ENCODE data around the gene MPDZ. TPM values are rescaled to one million over a fixed set of nuclear protein-coding genes. Genes with fewer than 3 reads are reported as not detected.

MPDZ gene
- total RNA-seq, 1 experiment from 2014 or later, result 0.12 TPM

DNA sequence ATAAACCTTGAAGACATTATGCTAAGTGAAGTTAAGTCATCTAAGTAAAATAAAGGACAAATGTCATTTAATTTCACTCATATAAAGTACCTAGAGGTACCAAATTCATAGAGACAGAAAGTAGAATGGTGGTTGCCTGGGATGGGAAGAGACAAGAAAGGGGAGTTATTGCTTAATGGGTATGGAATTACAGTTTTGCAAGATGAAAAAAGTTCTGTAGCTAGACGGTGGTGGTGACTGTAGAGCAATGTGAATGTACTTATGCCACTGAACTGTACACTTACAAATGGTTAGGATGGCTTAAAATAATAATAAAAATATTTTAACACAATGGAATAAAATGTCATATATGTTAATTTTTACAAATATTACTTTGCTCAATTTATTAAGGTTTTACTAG is 128.0 kb downstream of the MPDZ start:
- no peak overlapping the region for H3K9ac ChIP-seq (ENCODE audit: low read length)
- H3K9me3 ChIP-seq (ENCODE audit: control insufficient read depth in 1 of 2, insufficient read depth in 1 of 2, low read depth in 1 of 2, low read length in 2 of 2), result no peaks in the 10 kb centered on the region
- no peak overlapping the region for H3K4me2 ChIP-seq (ENCODE audit: low read length)
- no peaks in the 10 kb centered on the region; the same call in 1 of the 2 replicates for H3K27me3 ChIP-seq (ENCODE audit: insufficient read depth, low read length)
- CTCF ChIA-PET, result no interaction called here
- RAD21 ChIA-PET (ENCODE audit: low non-redundant PET in 1 of 2, low total read pairs in 2 of 2, uncharacterized antibody in 2 of 2, unreplicated experiment in 2 of 2), result no interaction called here
- H3K36me3 ChIP-seq (ENCODE audit: control insufficient read depth in 1 of 2, insufficient read depth in 2 of 2, low read length in 2 of 2), result no peaks in the 10 kb centered on the region
- no peak for TF ChIP-seq POLR2AphosphoS5 (IDR thresholded peaks at IDR 0.05; ENCODE audit: low read depth, low read length)
- no peak for TF ChIP-seq ZFX (IDR thresholded peaks at IDR 0.05)
- no peak for TF ChIP-seq EZH2phosphoT487 (IDR thresholded peaks at IDR 0.05; ENCODE audit: borderline replicate concordance)
- no peak for TF ChIP-seq JUND (IDR thresholded peaks at IDR 0.05)
- TF ChIP-seq, protein P1, sequence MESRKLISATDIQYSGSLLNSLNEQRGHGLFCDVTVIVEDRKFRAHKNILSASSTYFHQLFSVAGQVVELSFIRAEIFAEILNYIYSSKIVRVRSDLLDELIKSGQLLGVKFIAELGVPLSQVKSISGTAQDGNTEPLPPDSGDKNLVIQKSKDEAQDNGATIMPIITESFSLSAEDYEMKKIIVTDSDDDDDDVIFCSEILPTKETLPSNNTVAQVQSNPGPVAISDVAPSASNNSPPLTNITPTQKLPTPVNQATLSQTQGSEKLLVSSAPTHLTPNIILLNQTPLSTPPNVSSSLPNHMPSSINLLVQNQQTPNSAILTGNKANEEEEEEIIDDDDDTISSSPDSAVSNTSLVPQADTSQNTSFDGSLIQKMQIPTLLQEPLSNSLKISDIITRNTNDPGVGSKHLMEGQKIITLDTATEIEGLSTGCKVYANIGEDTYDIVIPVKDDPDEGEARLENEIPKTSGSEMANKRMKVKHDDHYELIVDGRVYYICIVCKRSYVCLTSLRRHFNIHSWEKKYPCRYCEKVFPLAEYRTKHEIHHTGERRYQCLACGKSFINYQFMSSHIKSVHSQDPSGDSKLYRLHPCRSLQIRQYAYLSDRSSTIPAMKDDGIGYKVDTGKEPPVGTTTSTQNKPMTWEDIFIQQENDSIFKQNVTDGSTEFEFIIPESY (IDR thresholded peaks at IDR 0.05; ENCODE audit: extremely low read depth, insufficient replicate concordance, low read length), result no peak
- no peak for TF ChIP-seq RAD21 (IDR thresholded peaks at IDR 0.05; ENCODE audit: low read depth)
- TF ChIP-seq SP1 (IDR thresholded peaks at IDR 0.05; ENCODE audit: low read depth), result no peak
- DNase-seq (ENCODE audit: low read depth, low spot score) (no peak), ATAC-seq (no peak)
- no peak overlapping the region for H2AFZ ChIP-seq (ENCODE audit: low read depth, low read length, poor library complexity, severe bottlenecking)
- POLR2A ChIA-PET, result no interaction called here
- H3K9me2 ChIP-seq (ENCODE audit: insufficient read depth), result no peaks in the 10 kb centered on the region
- H3K27ac ChIP-seq (ENCODE audit: low read depth, low read length), result no peak overlapping the region
- intact Hi-C loops (cut with micrococcal nuclease), result loop anchor here (5.0 kb wide), 1 partner anchor 44 kb away; no protein-coding TSS in a partner anchor
- no peaks in the 10 kb centered on the region for H3K4me1 ChIP-seq (ENCODE audit: control insufficient read depth in 1 of 2, insufficient read depth in 2 of 2, low read length in 2 of 2)
- H3K4me3 ChIP-seq (replicated peaks in 1 of 2; ENCODE audit: low read depth in 1 of 2, low read length in 2 of 2), result no peak overlapping the region
- H3K79me2 ChIP-seq (ENCODE audit: insufficient read depth, low read length), result no peaks in the 10 kb centered on the region
- no TSS peak for BruUV-seq (replicated peaks)
- H4K20me1 ChIP-seq (ENCODE audit: insufficient read depth), result no peaks in the 10 kb centered on the region

DNA sequence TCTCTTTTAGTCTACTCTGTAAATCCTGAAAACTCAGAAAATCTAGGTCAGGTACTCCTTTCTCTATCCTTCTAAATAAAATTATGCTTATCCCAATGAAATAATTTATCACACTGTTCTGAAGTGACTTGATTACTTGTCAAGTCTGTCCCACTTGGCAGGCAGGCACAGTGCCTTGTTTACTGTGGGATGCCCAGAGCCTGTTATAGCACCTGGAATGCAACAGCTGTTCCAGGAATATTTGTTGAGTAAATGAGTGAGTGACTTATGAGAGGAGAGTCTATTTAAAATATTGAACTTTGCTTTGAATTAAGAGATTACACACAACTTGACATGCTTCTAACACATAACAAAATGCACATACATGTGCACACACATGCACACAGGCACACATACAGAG is 130.0 kb downstream of the MPDZ start:
- DNase-seq (ENCODE audit: low read depth, low spot score) (no peak), ATAC-seq (no peak)
- BruUV-seq (replicated peaks), result no TSS peak
- RAD21 ChIA-PET (ENCODE audit: low non-redundant PET in 1 of 2, low total read pairs in 2 of 2, uncharacterized antibody in 2 of 2, unreplicated experiment in 2 of 2), result no interaction called here
- H3K4me3 ChIP-seq (replicated peaks in 1 of 2; ENCODE audit: low read depth in 1 of 2, low read length in 2 of 2), result no peak overlapping the region
- no peak overlapping the region for H3K27ac ChIP-seq (ENCODE audit: low read depth, low read length)
- no peaks in the 10 kb centered on the region for H3K9me2 ChIP-seq (ENCODE audit: insufficient read depth)
- H3K27me3 ChIP-seq (ENCODE audit: insufficient read depth, low read length), result peaks cover 3% of the 10 kb centered on the region; the same call in 1 of the 2 replicates
- H3K4me1 ChIP-seq (ENCODE audit: control insufficient read depth in 1 of 2, insufficient read depth in 2 of 2, low read length in 2 of 2), result no peaks in the 10 kb centered on the region
- H3K9ac ChIP-seq (ENCODE audit: low read length), result no peak overlapping the region
- H3K4me2 ChIP-seq (ENCODE audit: low read length), result no peak overlapping the region
- no peaks in the 10 kb centered on the region for H3K79me2 ChIP-seq (ENCODE audit: insufficient read depth, low read length)
- intact Hi-C loops (cut with micrococcal nuclease), result no loop called here
- H2AFZ ChIP-seq (ENCODE audit: low read depth, low read length, poor library complexity, severe bottlenecking), result no peak overlapping the region
- no peaks in the 10 kb centered on the region for H4K20me1 ChIP-seq (ENCODE audit: insufficient read depth)
- no peaks in the 10 kb centered on the region for H3K36me3 ChIP-seq (ENCODE audit: control insufficient read depth in 1 of 2, insufficient read depth in 2 of 2, low read length in 2 of 2)
- no peaks in the 10 kb centered on the region for H3K9me3 ChIP-seq (ENCODE audit: control insufficient read depth in 1 of 2, insufficient read depth in 1 of 2, low read depth in 1 of 2, low read length in 2 of 2)
- TF ChIP-seq CBX3 (IDR thresholded peaks at IDR 0.05; ENCODE audit: low read depth), result no peak
- no peak for TF ChIP-seq EGR1 (IDR thresholded peaks at IDR 0.05; ENCODE audit: low read depth)
- TF ChIP-seq SP1 (IDR thresholded peaks at IDR 0.05; ENCODE audit: low read depth), result no peak
- no peak for TF ChIP-seq POLR2AphosphoS5 (IDR thresholded peaks at IDR 0.05; ENCODE audit: low read depth, low read length)
- no peak for TF ChIP-seq CEBPB (IDR thresholded peaks at IDR 0.05; ENCODE audit: low read depth)
- TF ChIP-seq, protein P2, sequence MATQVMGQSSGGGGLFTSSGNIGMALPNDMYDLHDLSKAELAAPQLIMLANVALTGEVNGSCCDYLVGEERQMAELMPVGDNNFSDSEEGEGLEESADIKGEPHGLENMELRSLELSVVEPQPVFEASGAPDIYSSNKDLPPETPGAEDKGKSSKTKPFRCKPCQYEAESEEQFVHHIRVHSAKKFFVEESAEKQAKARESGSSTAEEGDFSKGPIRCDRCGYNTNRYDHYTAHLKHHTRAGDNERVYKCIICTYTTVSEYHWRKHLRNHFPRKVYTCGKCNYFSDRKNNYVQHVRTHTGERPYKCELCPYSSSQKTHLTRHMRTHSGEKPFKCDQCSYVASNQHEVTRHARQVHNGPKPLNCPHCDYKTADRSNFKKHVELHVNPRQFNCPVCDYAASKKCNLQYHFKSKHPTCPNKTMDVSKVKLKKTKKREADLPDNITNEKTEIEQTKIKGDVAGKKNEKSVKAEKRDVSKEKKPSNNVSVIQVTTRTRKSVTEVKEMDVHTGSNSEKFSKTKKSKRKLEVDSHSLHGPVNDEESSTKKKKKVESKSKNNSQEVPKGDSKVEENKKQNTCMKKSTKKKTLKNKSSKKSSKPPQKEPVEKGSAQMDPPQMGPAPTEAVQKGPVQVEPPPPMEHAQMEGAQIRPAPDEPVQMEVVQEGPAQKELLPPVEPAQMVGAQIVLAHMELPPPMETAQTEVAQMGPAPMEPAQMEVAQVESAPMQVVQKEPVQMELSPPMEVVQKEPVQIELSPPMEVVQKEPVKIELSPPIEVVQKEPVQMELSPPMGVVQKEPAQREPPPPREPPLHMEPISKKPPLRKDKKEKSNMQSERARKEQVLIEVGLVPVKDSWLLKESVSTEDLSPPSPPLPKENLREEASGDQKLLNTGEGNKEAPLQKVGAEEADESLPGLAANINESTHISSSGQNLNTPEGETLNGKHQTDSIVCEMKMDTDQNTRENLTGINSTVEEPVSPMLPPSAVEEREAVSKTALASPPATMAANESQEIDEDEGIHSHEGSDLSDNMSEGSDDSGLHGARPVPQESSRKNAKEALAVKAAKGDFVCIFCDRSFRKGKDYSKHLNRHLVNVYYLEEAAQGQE (IDR thresholded peaks at IDR 0.05; ENCODE audit: low read depth), result no peak
- no peak for TF ChIP-seq FOSL1 (IDR thresholded peaks at IDR 0.05; ENCODE audit: low read depth)
- TF ChIP-seq ZFX (IDR thresholded peaks at IDR 0.05), result no peak
- no peak for TF ChIP-seq EZH2phosphoT487 (IDR thresholded peaks at IDR 0.05; ENCODE audit: borderline replicate concordance)
- TF ChIP-seq EZH2 (IDR thresholded peaks at IDR 0.05), result no peak
- TF ChIP-seq JUND (IDR thresholded peaks at IDR 0.05), result no peak
- no peak for TF ChIP-seq SIN3A (IDR thresholded peaks at IDR 0.05; ENCODE audit: low read depth)
- CTCF ChIA-PET, result no interaction called here
- POLR2A ChIA-PET, result no interaction called here

Measured in HCT116 (cell line).